Nucleus accumbens (tissue), 56 donors: ENCODE measurements around the gene OR11L1.

Experiments
- DNase-seq, 56 donors: peaks; one replicate each; lab custom pipeline; 2025; lab: John Stamatoyannopoulos, UW

OR11L1 gene

GRCh38 chr1:247841796-247842195 is at the start of gene OR11L1:
Gene OR11L1, minus strand, starts transcription at chr1:247841896. Its CDS starts 0 bp downstream, at chr1:247841896.
- DNase-seq = no peak

- DNase-seq = no peak
These were observed 43.2 kb upstream of the OR11L1 start for GRCh38 chr1:247884797-247885413.

- no peak for DNase-seq
These were observed 41.6 kb upstream of the OR11L1 start for GRCh38 chr1:247883346-247883745.

DNA sequence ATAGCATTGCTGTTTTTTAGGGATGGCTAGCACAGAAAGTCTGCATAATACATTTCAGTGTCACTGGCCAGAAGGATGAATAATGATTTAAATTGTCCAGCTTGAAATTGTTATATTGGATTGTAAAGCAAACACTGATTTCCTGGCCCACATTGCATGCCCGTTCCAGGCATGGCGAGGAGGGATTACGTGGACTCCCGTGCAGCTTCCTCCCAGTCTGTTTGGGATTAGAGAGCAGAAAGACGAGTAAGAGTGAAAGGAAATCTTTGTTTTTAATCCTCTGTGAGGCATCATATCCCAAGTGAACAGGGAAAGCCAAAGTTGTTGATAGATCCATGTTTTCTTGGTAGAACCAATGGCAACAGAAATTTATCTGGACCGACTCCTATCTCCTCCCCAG is 23.7 kb upstream of the OR11L1 start:
- DNase-seq = no peak

DNA sequence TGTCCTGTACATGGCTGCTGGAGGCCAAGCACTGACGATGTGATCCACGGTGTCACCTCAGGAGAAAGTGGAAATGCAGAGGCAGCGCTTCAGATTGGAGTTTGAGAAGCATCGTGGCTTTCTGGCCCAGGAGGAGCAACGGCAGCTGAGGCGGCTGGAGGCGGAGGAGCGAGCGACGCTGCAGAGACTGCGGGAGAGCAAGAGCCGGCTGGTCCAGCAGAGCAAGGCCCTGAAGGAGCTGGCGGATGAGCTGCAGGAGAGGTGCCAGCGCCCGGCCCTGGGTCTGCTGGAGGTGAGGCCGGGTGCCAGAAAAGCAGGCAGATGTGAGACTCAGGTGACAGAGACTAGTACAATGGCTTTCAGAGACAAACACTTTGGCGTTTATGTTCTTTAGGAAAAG is 22.9 kb upstream of the OR11L1 start:
- no peak for DNase-seq

- DNase-seq = peak in 8 of 56 donors; percentile 1 to 27 (median 20)
These were observed 21.1 kb upstream of the OR11L1 start for GRCh38 chr1:247862756-247863155.

GRCh38 chr1:247857985-247858619 is 16.4 kb upstream of the OR11L1 start:
- DNase-seq = no peak

- DNase-seq = peak in 9 of 56 donors; percentile 2 to 52 (median 20)
These were observed 15.6 kb upstream of the OR11L1 start, which contains the start of gene TRIM58 for GRCh38 chr1:247857069-247857984. Gene TRIM58, plus strand, starts transcription at chr1:247857187. Its CDS starts 60 bp downstream, at chr1:247857247.

DNA sequence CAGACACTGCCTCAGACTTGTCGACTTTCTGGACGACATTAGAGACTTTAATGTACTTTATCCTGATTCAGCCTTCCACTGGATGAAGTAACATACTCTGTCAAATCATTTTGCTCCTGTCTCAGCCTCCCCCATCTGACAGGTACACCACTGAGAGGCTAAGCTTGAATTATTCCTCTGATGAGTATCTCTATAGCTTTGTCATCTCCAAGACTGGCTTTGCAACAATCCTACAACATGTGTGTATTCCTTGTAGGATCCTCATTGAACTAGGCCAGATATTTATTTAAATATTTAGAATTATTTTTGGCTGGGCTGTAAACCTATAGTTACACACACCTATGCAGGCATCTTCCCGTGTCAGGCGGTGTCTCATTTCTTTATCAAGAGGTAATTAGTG is 14.2 kb upstream of the OR11L1 start:
- no peak for DNase-seq

- no peak for DNase-seq
These were observed 13.3 kb upstream of the OR11L1 start for GRCh38 chr1:247854899-247855545.

DNA sequence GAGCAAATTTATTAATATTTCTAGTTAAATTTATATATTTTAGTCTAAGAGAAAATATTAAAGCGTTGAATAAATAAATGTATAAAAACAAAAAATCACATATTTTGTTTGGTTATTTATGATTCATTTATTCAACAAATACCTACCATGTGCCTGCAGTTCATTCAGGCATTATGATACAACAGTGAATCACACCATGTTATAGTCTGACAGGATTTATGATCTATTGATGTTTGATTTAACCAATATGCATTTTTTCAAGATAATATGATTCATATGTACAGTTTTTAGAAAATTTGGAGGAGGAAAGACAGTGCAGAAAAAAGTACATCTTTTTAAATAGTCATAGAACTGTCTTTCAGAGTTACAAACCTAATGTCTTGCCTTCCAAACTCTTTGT is 7.9 kb upstream of the OR11L1 start:
- no peak for DNase-seq

DNA sequence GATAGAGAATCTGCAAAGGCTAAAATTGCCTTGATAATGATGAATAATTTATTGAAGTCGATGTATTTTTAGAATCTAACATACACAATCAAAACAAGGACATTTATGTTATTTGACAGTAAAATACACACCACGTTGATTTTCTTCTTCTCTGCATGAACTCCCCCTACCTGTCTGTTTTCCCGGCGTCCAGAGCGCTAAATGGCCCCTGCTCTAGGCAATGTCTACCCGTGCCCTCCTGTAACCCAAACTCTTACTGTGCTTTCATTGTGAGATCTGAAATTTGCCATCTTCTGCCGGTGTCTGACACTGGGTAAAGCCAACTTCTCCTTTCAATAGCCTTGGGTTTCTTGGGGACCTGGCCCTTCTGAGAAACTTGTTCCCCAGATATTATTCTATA is 6.7 kb upstream of the OR11L1 start:
- DNase-seq = no peak

DNA sequence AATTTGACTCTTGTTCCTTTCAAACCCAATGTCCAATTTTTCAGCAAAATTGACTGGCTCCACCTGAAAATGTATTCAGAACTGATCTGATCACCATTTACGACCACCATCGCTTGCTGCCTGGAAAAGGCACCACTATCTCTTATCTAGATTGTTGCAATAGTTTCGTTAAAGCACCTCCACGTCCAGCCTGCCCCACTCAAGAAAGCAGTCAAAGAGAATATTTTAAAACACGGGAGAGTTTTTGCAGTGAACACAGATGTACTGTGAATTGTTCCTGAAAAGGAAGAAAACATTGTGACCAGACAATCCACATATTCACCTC is 4.0 kb upstream of the OR11L1 start:
- DNase-seq = no peak

- no peak for DNase-seq
These were observed 3.5 kb upstream of the OR11L1 start for GRCh38 chr1:247845011-247845692.

GRCh38 chr1:247843411-247843810 is 1.7 kb upstream of the OR11L1 start:
- DNase-seq = no peak

- DNase-seq = no peak
These were observed 878 bp downstream of the OR11L1 start for GRCh38 chr1:247840818-247841217.

DNA sequence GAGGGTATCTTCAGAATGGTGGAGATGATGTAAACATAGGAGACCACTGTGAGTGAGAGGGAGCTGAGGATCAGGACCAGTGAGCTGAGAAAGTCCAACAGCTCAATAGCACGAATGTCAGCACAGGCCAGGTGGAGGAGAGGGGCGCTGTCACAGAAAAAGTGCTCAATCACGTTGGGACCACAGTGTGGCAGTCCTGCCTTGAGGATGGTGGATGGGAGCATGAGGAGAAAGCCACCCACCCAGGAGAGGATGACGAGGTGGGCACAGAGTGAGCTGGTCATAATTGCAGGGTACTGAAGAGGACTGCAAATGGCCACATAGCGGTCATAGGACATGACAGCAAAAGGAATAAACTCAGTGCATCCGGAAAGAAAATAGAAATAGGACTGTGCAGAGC is 8.1 kb downstream of the OR11L1 start:
- DNase-seq = no peak

- DNase-seq = no peak
These were observed 12.0 kb downstream of the OR11L1 start for GRCh38 chr1:247829656-247830055.

- no peak for DNase-seq
These were observed 16.3 kb downstream of the OR11L1 start for GRCh38 chr1:247825362-247825761.

- no peak for DNase-seq
These were observed 17.7 kb downstream of the OR11L1 start, which contains the start of gene OR14A16 for GRCh38 chr1:247824023-247824422. Gene OR14A16, minus strand, starts transcription at chr1:247824119. Its CDS starts 8,390 bp downstream, at chr1:247815729.
